CD4-positive, alpha-beta T cell treated with Interleukin-2 at 100 ng/mL for 4 hours (primary cell): ENCODE measurements around the gene HEXA.
"Not testable (repeated sequence)": the region's sequence is repeated elsewhere in the genome, so short reads cannot be mapped to it uniquely, and the experiment has no call there.

ENCODE experiments used
- DNase-seq: peaks from one replicate; pipeline ENCODE4 v3.0.0-alpha.2; 2020; ENCODE audit warnings: low spot score

The HEXA gene

GRCh38 chr15:72375846-72376581 is at the start of gene HEXA:
Gene HEXA (minus strand): TSS chr15:72376014. CDS start chr15:72375972, 42 bp downstream.
- DNase-seq, result peak; percentile 94

GRCh38 chr15:72423256-72423655 is 47.4 kb upstream of the HEXA start:
- no peak for DNase-seq

- no peak for DNase-seq
These were observed 45.7 kb upstream of the HEXA start for GRCh38 chr15:72421484-72421883.

- no peak for DNase-seq
These were observed 44.8 kb upstream of the HEXA start for GRCh38 chr15:72420576-72420975.

- not testable (repeated sequence) for DNase-seq
These were observed 44.0 kb upstream of the HEXA start for GRCh38 chr15:72419768-72420167.

GRCh38 chr15:72415304-72415703 is 39.5 kb upstream of the HEXA start:
- no peak for DNase-seq

- DNase-seq, result not testable (repeated sequence)
These were observed 37.5 kb upstream of the HEXA start for GRCh38 chr15:72413337-72413736.

GRCh38 chr15:72411544-72411943 is 35.7 kb upstream of the HEXA start:
- DNase-seq, result no peak

GRCh38 chr15:72411111-72411510 is 35.3 kb upstream of the HEXA start:
- DNase-seq, result no peak

GRCh38 chr15:72406936-72407335 is 31.1 kb upstream of the HEXA start:
- DNase-seq, result no peak

GRCh38 chr15:72404841-72405240 is 29.0 kb upstream of the HEXA start:
- no peak for DNase-seq

- no peak for DNase-seq
These were observed 28.5 kb upstream of the HEXA start for GRCh38 chr15:72404356-72404755.

- no peak for DNase-seq
These were observed 26.9 kb upstream of the HEXA start for GRCh38 chr15:72402726-72403125.

- DNase-seq, result no peak
These were observed 22.8 kb upstream of the HEXA start for GRCh38 chr15:72398648-72399047.

GRCh38 chr15:72397796-72398588 is 22.2 kb upstream of the HEXA start, which contains the start of gene TMEM202:
Gene TMEM202 (plus strand): TSS chr15:72398305. CDS start chr15:72398327, 22 bp downstream.
- no peak for DNase-seq

GRCh38 chr15:72396331-72396730 is 20.5 kb upstream of the HEXA start:
- not testable (repeated sequence) for DNase-seq

GRCh38 chr15:72389231-72389630 is 13.4 kb upstream of the HEXA start:
- no peak for DNase-seq

- DNase-seq, result no peak
These were observed 11.9 kb upstream of the HEXA start for GRCh38 chr15:72387741-72388140.

GRCh38 chr15:72382146-72382545 is 6.3 kb upstream of the HEXA start:
- DNase-seq, result no peak

GRCh38 chr15:72380743-72381142 is 4.9 kb upstream of the HEXA start:
- no peak for DNase-seq

- no peak for DNase-seq
These were observed 4.1 kb upstream of the HEXA start for GRCh38 chr15:72379856-72380430.

GRCh38 chr15:72379106-72379505 is 3.3 kb upstream of the HEXA start:
- not testable (repeated sequence) for DNase-seq

GRCh38 chr15:72377331-72377730 is 1.5 kb upstream of the HEXA start:
- DNase-seq, result no peak
